B cell (primary cell): Measurements from ENCODE around the gene DDAH1. TPM values are rescaled to one million over a fixed set of nuclear protein-coding genes. Genes with fewer than 3 reads are reported as not detected.

Experiments used
- ATAC-seq: fragments of 200-7000 bp; cut with Tn5 transposase; one replicate; pipeline ENCODE4 v1.10.0; 2021; ENCODE audit warnings: low read depth, mild to moderate bottlenecking, moderate number of reproducible peaks, moderate library complexity
- CTCF ChIA-PET: fragments of 350-600 bp; sonication (Branson Sonifier 250); formaldehyde crosslinking; loops from one replicate; lab custom pipeline; 2021; ENCODE audit warnings: antibody characterized with exemption, inconsistent platforms; lab: Charles Lee
- POLR2A ChIA-PET: fragments of 350-600 bp; sonication (Branson Sonifier 250); formaldehyde crosslinking; loops from one replicate; lab custom pipeline; 2021; ENCODE audit warnings: antibody characterized with exemption; lab: Charles Lee
- DNase-seq: peaks from one replicate; pipeline ENCODE4 v3.0.0; 2013
- H2AFZ ChIP-seq: 2 replicates; pipeline ENCODE4 v1.6.1; 2012; ENCODE audit warnings: mild to moderate bottlenecking, low read depth, low read length; ENCODE audit not compliant: insufficient read depth, poor library complexity, severe bottlenecking
- H3K27ac ChIP-seq, 2 donors: 1 replicate in 1 of 2; 2 replicates in 1 of 2; pipeline ENCODE4 v1.5.1; 2012 to 2013; ENCODE audit warnings: low read length in 2 of 2, mild to moderate bottlenecking in 2 of 2, moderate library complexity in 1 of 2
- H3K27me3 ChIP-seq, 4 experiments: fragments of 200-600 bp in 1 of 4; sonication (generic) in 1 of 4; replicated peaks in 1 of 4; 1 replicate in 2 of 4; 2 replicates in 2 of 4; pipeline versions ENCODE4 v1.6.1 to v1.7.0; 2013 to 2016; ENCODE audit warnings: low read length in 3 of 4, mild to moderate bottlenecking in 2 of 4, mixed read lengths in 1 of 4, moderate library complexity in 1 of 4; ENCODE audit not compliant: insufficient read depth in 4 of 4, control insufficient read depth in 3 of 4; ENCODE audit errors: control extremely low read depth in 1 of 4
- H3K36me3 ChIP-seq, 2 experiments: replicated peaks in 1 of 2; 1 replicate in 1 of 2; 2 replicates in 1 of 2; pipeline versions ENCODE4 v1.6.1 to v1.7.1; 2013; ENCODE audit warnings: low read length in 1 of 2; ENCODE audit not compliant: insufficient read depth in 2 of 2, control insufficient read depth in 1 of 2; ENCODE audit errors: control extremely low read depth in 1 of 2, extremely low read depth in 1 of 2
- H3K4me1 ChIP-seq, 2 donors: fragments of 200-600 bp in 1 of 2; sonication (generic) in 1 of 2; 1 replicate in 1 of 2; 2 replicates in 1 of 2; pipeline versions ENCODE4 v1.5.1 to v1.6.1; 2013 to 2017; ENCODE audit warnings: low read length in 2 of 2; ENCODE audit not compliant: control insufficient read depth in 2 of 2, insufficient read depth in 2 of 2
- H3K4me2 ChIP-seq: replicated peaks from 2 replicates; pipeline ENCODE3; 2012; ENCODE audit warnings: mild to moderate bottlenecking, low read depth, low read length; ENCODE audit not compliant: poor library complexity, severe bottlenecking
- H3K4me3 ChIP-seq, 5 experiments: fragments of 200-600 bp in 1 of 5; sonication (generic) in 1 of 5; 1 replicate in 3 of 5; 2 replicates in 2 of 5; pipeline versions ENCODE4 v1.5.1 to v1.7.0; 2011 to 2016; ENCODE audit warnings: low read length in 4 of 5, mild to moderate bottlenecking in 4 of 5, low read depth in 2 of 5, control low read depth in 1 of 5, moderate library complexity in 1 of 5; ENCODE audit not compliant: insufficient read depth in 1 of 5; ENCODE audit errors: control extremely low read depth in 1 of 5, extremely low read depth in 1 of 5
- H3K79me2 ChIP-seq: fragments of 200-600 bp; sonication (generic); one replicate; pipeline ENCODE4 v1.6.0; 2016; ENCODE audit warnings: low read length; ENCODE audit not compliant: control insufficient read depth, insufficient read depth
- H3K9ac ChIP-seq: fragments of 200-600 bp; sonication (generic); 2 replicates; pipeline ENCODE4 v1.6.1; 2017; ENCODE audit warnings: mild to moderate bottlenecking, low read length, moderate library complexity
- H3K9me3 ChIP-seq, 3 donors: one replicate each; pipeline versions ENCODE4 v1.6.1 to v1.7.1; 2013; ENCODE audit warnings: low read length in 2 of 3; ENCODE audit not compliant: control insufficient read depth in 2 of 3, insufficient read depth in 1 of 3; ENCODE audit errors: control extremely low read depth in 1 of 3
- H4K20me1 ChIP-seq: 2 replicates; pipeline ENCODE4 v1.6.0; 2012; ENCODE audit warnings: mild to moderate bottlenecking, low read length; ENCODE audit not compliant: insufficient read depth, control insufficient read depth, poor library complexity, severe bottlenecking
- H3K27ac Mint-ChIP-seq: one replicate; pipeline ENCODE4 v1.8.0; 2021; ENCODE audit warnings: mixed read lengths
- H3K27me3 Mint-ChIP-seq: one replicate; pipeline ENCODE4 v1.8.0; 2021; ENCODE audit warnings: mixed read lengths
- H3K4me1 Mint-ChIP-seq: one replicate; pipeline ENCODE4 v1.8.0; 2021; ENCODE audit warnings: mixed read lengths
- H3K4me3 Mint-ChIP-seq: one replicate; pipeline ENCODE4 v1.8.0; 2021; ENCODE audit warnings: mixed read lengths
- H3K9me3 Mint-ChIP-seq: one replicate; pipeline ENCODE4 v1.8.0; 2022; ENCODE audit warnings: mixed read lengths; ENCODE audit not compliant: insufficient read depth
- EZH2 ChIP-seq: IDR thresholded peaks from 2 replicates; pipeline ENCODE4 v1.6.1; 2012; ENCODE audit warnings: borderline replicate concordance, low read depth, mild to moderate bottlenecking, moderate library complexity, low read length; ENCODE audit not compliant: insufficient read depth, poor library complexity, severe bottlenecking
- WGBS: methylation state at CpG from one replicate; pipeline ENCODE4 v1.1.5; 2013; ENCODE audit warnings: missing lambda C conversion rate; ENCODE audit not compliant: insufficient coverage; 5-methylcytosine and 5-hydroxymethylcytosine counted together
- intact Hi-C: fragments of 100-400 bp; cut with micrococcal nuclease; formaldehyde crosslinking; loops from one replicate; pipeline ENCODE4 v1.10.0; 2022
- polyA plus RNA-seq: library from polyadenylated mRNA; depleted of rRNA; stranded (reverse); fragments of >200 nt; gene quantifications from 2 replicates; pipeline ENCODE4 v1.2.3, GENCODE V29; 2012
- total RNA-seq, 2 donors: library from RNA; stranded (reverse); fragments of 120-200 nt in 1 of 2; gene quantifications; 1 replicate in 1 of 2; 2 replicates in 1 of 2; pipeline versions ENCODE4 v1.2.3 to v1.2.4, GENCODE V29; 2013 to 2022
- TF ChIP-seq, protein P1 (sequence below): fragments of 200-600 bp; IDR thresholded peaks from one replicate; pipeline ENCODE4 v1.8.0; 2022; ENCODE audit warnings: antibody characterized with exemption, mild to moderate bottlenecking

DDAH1 gene
- total and polyA plus RNA-seq, 2 donors (not counting 1 experiment from before 2014, with no cell fraction given) = 0.04 TPM; not detected in 1

- Histone ChIP-seq H3K27ac (no peak overlapping the region), H3K4me2 (no peak overlapping the region), H3K9ac (no peak overlapping the region), H3K79me2 (no peaks in the 10 kb centered on the region), H3K4me3 (no peak overlapping the region), H3K4me1 (no peaks in the 10 kb centered on the region), H3K27me3 (no peaks in the 10 kb centered on the region), H2AFZ (no peak overlapping the region), H3K36me3 (no peaks in the 10 kb centered on the region), H4K20me1 (no peaks in the 10 kb centered on the region), H3K9me3 (no peaks in the 10 kb centered on the region)
- H3K27me3 Mint-ChIP-seq = no peaks in the 10 kb centered on the region
- DNase-seq = no peak
- H3K9me3 Mint-ChIP-seq = peaks cover 2% of the 10 kb centered on the region
- ATAC-seq = no peak
- POLR2A ChIA-PET = no interaction called here
- CTCF ChIA-PET = no interaction called here
- no peak overlapping the region for H3K4me3 Mint-ChIP-seq
- no peak for TF ChIP-seq EZH2
- TF ChIP-seq, protein P1, sequence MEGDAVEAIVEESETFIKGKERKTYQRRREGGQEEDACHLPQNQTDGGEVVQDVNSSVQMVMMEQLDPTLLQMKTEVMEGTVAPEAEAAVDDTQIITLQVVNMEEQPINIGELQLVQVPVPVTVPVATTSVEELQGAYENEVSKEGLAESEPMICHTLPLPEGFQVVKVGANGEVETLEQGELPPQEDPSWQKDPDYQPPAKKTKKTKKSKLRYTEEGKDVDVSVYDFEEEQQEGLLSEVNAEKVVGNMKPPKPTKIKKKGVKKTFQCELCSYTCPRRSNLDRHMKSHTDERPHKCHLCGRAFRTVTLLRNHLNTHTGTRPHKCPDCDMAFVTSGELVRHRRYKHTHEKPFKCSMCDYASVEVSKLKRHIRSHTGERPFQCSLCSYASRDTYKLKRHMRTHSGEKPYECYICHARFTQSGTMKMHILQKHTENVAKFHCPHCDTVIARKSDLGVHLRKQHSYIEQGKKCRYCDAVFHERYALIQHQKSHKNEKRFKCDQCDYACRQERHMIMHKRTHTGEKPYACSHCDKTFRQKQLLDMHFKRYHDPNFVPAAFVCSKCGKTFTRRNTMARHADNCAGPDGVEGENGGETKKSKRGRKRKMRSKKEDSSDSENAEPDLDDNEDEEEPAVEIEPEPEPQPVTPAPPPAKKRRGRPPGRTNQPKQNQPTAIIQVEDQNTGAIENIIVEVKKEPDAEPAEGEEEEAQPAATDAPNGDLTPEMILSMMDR = no peak
- H3K27ac Mint-ChIP-seq = no peak overlapping the region
- WGBS = 100% methylated on average over 1 of the region's 1 CpG
- intact Hi-C loops = no loop called here
- H3K4me1 Mint-ChIP-seq = no peaks in the 10 kb centered on the region
Measured at GRCh38 chr1:85444381-85444780, 20.6 kb downstream of the DDAH1 start.

GRCh38 chr1:85440612-85441011, 24.3 kb downstream of the DDAH1 start:
- H3K27ac ChIP-seq = no peak overlapping the region
- no peaks in the 10 kb centered on the region for H3K9me3 ChIP-seq
- ChIA-PET CTCF (no interaction called here), POLR2A (no interaction called here)
- no peak overlapping the region for H2AFZ ChIP-seq
- ATAC-seq = no peak
- H3K4me2 ChIP-seq = no peak overlapping the region
- Mint-ChIP-seq H3K4me3 (no peak overlapping the region), H3K9me3 (peaks cover 2% of the 10 kb centered on the region), H3K4me1 (no peaks in the 10 kb centered on the region), H3K27me3 (no peaks in the 10 kb centered on the region), H3K27ac (no peak overlapping the region)
- no peaks in the 10 kb centered on the region for H3K27me3 ChIP-seq
- no peaks in the 10 kb centered on the region for H3K4me1 ChIP-seq
- no peaks in the 10 kb centered on the region for H4K20me1 ChIP-seq
- H3K9ac ChIP-seq = no peak overlapping the region
- no peaks in the 10 kb centered on the region for H3K79me2 ChIP-seq
- H3K36me3 ChIP-seq = no peaks in the 10 kb centered on the region
- H3K4me3 ChIP-seq = no peak overlapping the region
- intact Hi-C loops = no loop called here
- no peak for TF ChIP-seq EZH2
- TF ChIP-seq, protein P1 = no peak
- 8% methylated on average over 2 of the region's 3 CpGs for WGBS
- no peak for DNase-seq
